ENCODE results near the gene CCDC150. TPM values are rescaled to one million over a fixed set of nuclear protein-coding genes. Genes with fewer than 3 reads are reported as not detected.
"Not testable (repeated sequence)": the region's sequence is repeated elsewhere in the genome, so short reads cannot be mapped to it uniquely, and the experiment has no call there.

Gene CCDC150
- polyA plus RNA-seq, 2 donors: 1.5 to 2.6 TPM

GRCh38 chr2:196657333-196657732 is 17.8 kb downstream of the CCDC150 start:
- no peak overlapping the region for H3K27ac ChIP-seq (ENCODE audit: low read depth in 2 of 2, low read length in 1 of 2)
- 91 to 96% methylated on average over 2 of the region's 2 CpGs for WGBS, 2 donors

GRCh38 chr2:196659844-196660243 is 20.3 kb downstream of the CCDC150 start:
- Histone ChIP-seq H3K27ac (ENCODE audit: low read depth in 2 of 2, low read length in 1 of 2) (no peak overlapping the region), H3K4me3 (ENCODE audit: low read depth in 1 of 2, low read length in 2 of 2) (no peak overlapping the region), H3K9me3 (ENCODE audit: control insufficient read depth in 2 of 2, insufficient read depth in 1 of 2, low read depth in 1 of 2, low read length in 1 of 2) (no peaks in the 10 kb centered on the region), H3K27me3 (ENCODE audit: control insufficient read depth in 1 of 2, insufficient read depth in 2 of 2, low read length in 2 of 2) (no peaks in the 10 kb centered on the region), H3K4me1 (ENCODE audit: control insufficient read depth in 2 of 2, insufficient read depth in 2 of 2, low read length in 1 of 2) (no peaks in the 10 kb centered on the region), H3K36me3 (ENCODE audit: control insufficient read depth in 2 of 2, insufficient read depth in 2 of 2, low read length in 1 of 2) (no peaks in the 10 kb centered on the region)
- WGBS, 2 donors: 98 to 100% methylated on average over 1 of the region's 1 CpG

More at GRCh38 chr2:196657333-196657732, 17.8 kb downstream of the CCDC150 start:
- Histone ChIP-seq H3K4me1 (ENCODE audit: control insufficient read depth in 2 of 2, insufficient read depth in 2 of 2, low read length in 1 of 2) (no peaks in the 10 kb centered on the region), H3K36me3 (ENCODE audit: control insufficient read depth in 2 of 2, insufficient read depth in 2 of 2, low read length in 1 of 2) (no peaks in the 10 kb centered on the region), H3K9me3 (ENCODE audit: control insufficient read depth in 2 of 2, insufficient read depth in 1 of 2, low read depth in 1 of 2, low read length in 1 of 2) (peaks cover 1 to 2% of the 10 kb centered on the region in 2 donors), H3K4me3 (ENCODE audit: low read depth in 1 of 2, low read length in 2 of 2) (no peak overlapping the region), H3K27me3 (ENCODE audit: control insufficient read depth in 1 of 2, insufficient read depth in 2 of 2, low read length in 2 of 2) (no peaks in the 10 kb centered on the region)

- no peaks in the 10 kb centered on the region for H3K27me3 ChIP-seq (ENCODE audit: control insufficient read depth in 1 of 2, insufficient read depth in 2 of 2, low read length in 2 of 2)
- no peak overlapping the region for H3K4me3 ChIP-seq (ENCODE audit: low read depth in 1 of 2, low read length in 2 of 2)
- no peaks in the 10 kb centered on the region for H3K9me3 ChIP-seq (ENCODE audit: control insufficient read depth in 2 of 2, insufficient read depth in 1 of 2, low read depth in 1 of 2, low read length in 1 of 2)
- H3K36me3 ChIP-seq (ENCODE audit: control insufficient read depth in 2 of 2, insufficient read depth in 2 of 2, low read length in 1 of 2): no peaks in the 10 kb centered on the region
- no peaks in the 10 kb centered on the region for H3K4me1 ChIP-seq (ENCODE audit: control insufficient read depth in 2 of 2, insufficient read depth in 2 of 2, low read length in 1 of 2)
- H3K27ac ChIP-seq (ENCODE audit: low read depth in 2 of 2, low read length in 1 of 2): no peak overlapping the region
- WGBS, 2 donors: 90 to 92% methylated on average over 3 of the region's 3 CpGs
Measured at GRCh38 chr2:196660244-196660643, 20.7 kb downstream of the CCDC150 start.

DNA sequence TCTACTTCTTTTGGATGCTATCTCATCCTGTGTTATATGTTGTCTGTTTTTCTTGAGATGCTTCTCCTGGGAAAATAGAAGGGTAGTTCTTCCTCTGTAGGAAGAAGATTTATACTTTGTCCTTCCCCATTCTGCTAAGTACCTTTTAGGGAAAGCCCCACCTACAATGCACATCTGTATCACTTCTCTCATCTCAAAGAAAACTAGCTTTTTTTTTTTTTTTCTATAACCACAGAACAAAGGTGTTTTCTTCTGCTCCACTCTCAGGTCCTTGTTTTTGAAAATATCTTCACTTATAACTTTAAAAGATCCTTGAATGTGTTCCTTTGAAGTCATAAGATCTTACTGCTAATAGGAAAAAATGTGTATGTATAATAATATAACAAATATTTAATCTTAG is 30.8 kb downstream of the CCDC150 start:
- no peaks in the 10 kb centered on the region for H3K27me3 ChIP-seq (ENCODE audit: control insufficient read depth in 1 of 2, insufficient read depth in 2 of 2, low read length in 2 of 2)
- H3K4me3 ChIP-seq (ENCODE audit: low read depth in 1 of 2, low read length in 2 of 2): no peak overlapping the region
- no peaks in the 10 kb centered on the region for H3K4me1 ChIP-seq (ENCODE audit: control insufficient read depth in 2 of 2, insufficient read depth in 2 of 2, low read length in 1 of 2)
- no peaks in the 10 kb centered on the region for H3K36me3 ChIP-seq (ENCODE audit: control insufficient read depth in 2 of 2, insufficient read depth in 2 of 2, low read length in 1 of 2)
- H3K9me3 ChIP-seq (ENCODE audit: control insufficient read depth in 2 of 2, insufficient read depth in 1 of 2, low read depth in 1 of 2, low read length in 1 of 2): no peaks in the 10 kb centered on the region
- no peak overlapping the region for H3K27ac ChIP-seq (ENCODE audit: low read depth in 2 of 2, low read length in 1 of 2)

DNA sequence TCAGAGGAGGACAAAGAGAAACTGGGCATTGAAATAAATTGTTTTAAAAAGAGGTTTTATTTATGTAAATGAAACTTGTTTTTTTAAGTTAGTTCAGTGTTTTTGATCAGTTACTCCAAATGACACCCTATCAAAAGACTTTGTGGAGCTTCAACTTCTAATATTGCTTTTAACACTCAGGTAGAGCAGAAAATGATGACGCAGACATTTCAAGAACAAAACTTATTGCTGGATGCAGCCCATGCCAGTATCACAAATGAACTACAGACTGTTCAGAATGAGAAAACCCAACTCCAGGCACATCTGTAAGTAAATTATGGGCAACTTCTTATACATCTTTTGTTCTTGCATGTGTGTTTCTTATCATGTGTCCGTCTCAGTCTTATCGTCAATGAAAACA is 36.4 kb downstream of the CCDC150 start:
- Histone ChIP-seq H3K4me3 (ENCODE audit: low read depth in 1 of 2, low read length in 2 of 2) (no peak overlapping the region), H3K9me3 (ENCODE audit: control insufficient read depth in 2 of 2, insufficient read depth in 1 of 2, low read depth in 1 of 2, low read length in 1 of 2) (no peaks in the 10 kb centered on the region), H3K27ac (ENCODE audit: low read depth in 2 of 2, low read length in 1 of 2) (no peak overlapping the region), H3K4me1 (ENCODE audit: control insufficient read depth in 2 of 2, insufficient read depth in 2 of 2, low read length in 1 of 2) (no peaks in the 10 kb centered on the region), H3K36me3 (ENCODE audit: control insufficient read depth in 2 of 2, insufficient read depth in 2 of 2, low read length in 1 of 2) (no peaks in the 10 kb centered on the region), H3K27me3 (ENCODE audit: control insufficient read depth in 1 of 2, insufficient read depth in 2 of 2, low read length in 2 of 2) (no peaks in the 10 kb centered on the region)
- WGBS, 2 donors: 96 to 97% methylated on average over 3 of the region's 3 CpGs

DNA sequence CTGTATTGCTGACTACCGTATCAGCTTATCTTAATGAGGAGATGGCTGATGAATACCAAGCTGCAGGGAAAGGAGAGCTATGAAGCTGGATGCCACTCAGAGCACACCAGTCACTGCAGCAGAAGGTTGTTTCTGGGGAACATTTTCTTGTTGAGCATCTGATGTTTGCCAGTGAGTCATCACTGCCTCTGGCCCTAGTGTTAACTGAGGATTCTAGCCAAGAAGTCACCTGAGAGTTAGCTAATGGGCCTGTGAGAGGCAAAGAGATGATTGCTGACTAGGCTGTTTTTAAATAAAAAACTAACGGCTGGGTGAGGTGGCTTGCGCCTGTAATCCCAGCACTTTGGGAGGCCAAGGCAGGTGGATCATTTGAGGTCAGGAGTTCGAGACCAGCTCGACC is 37.9 kb downstream of the CCDC150 start:
- no peaks in the 10 kb centered on the region for H3K27me3 ChIP-seq (ENCODE audit: control insufficient read depth in 1 of 2, insufficient read depth in 2 of 2, low read length in 2 of 2)
- no peak overlapping the region for H3K27ac ChIP-seq (ENCODE audit: low read depth in 2 of 2, low read length in 1 of 2)
- H3K9me3 ChIP-seq (ENCODE audit: control insufficient read depth in 2 of 2, insufficient read depth in 1 of 2, low read depth in 1 of 2, low read length in 1 of 2): no peaks in the 10 kb centered on the region
- 80% methylated on average over 5 of the region's 5 CpGs for WGBS, 2 donors
- H3K36me3 ChIP-seq (ENCODE audit: control insufficient read depth in 2 of 2, insufficient read depth in 2 of 2, low read length in 1 of 2): no peaks in the 10 kb centered on the region
- H3K4me1 ChIP-seq (ENCODE audit: control insufficient read depth in 2 of 2, insufficient read depth in 2 of 2, low read length in 1 of 2): no peaks in the 10 kb centered on the region
- H3K4me3 ChIP-seq (ENCODE audit: low read depth in 1 of 2, low read length in 2 of 2): no peak overlapping the region

- no peaks in the 10 kb centered on the region for H3K9me3 ChIP-seq (ENCODE audit: control insufficient read depth in 2 of 2, insufficient read depth in 1 of 2, low read depth in 1 of 2, low read length in 1 of 2)
- no peaks in the 10 kb centered on the region for H3K36me3 ChIP-seq (ENCODE audit: control insufficient read depth in 2 of 2, insufficient read depth in 2 of 2, low read length in 1 of 2)
- H3K27me3 ChIP-seq (ENCODE audit: control insufficient read depth in 1 of 2, insufficient read depth in 2 of 2, low read length in 2 of 2): no peaks in the 10 kb centered on the region
- H3K27ac ChIP-seq (ENCODE audit: low read depth in 2 of 2, low read length in 1 of 2): no peak overlapping the region
- H3K4me3 ChIP-seq (ENCODE audit: low read depth in 1 of 2, low read length in 2 of 2): no peak overlapping the region
- H3K4me1 ChIP-seq (ENCODE audit: control insufficient read depth in 2 of 2, insufficient read depth in 2 of 2, low read length in 1 of 2): no peaks in the 10 kb centered on the region
Measured at GRCh38 chr2:196679368-196679767, 39.9 kb downstream of the CCDC150 start.

GRCh38 chr2:196681510-196681909 is 42.0 kb downstream of the CCDC150 start:
- 94% methylated on average over 2 of the region's 2 CpGs for WGBS, 2 donors
- H3K4me1 ChIP-seq (ENCODE audit: control insufficient read depth in 2 of 2, insufficient read depth in 2 of 2, low read length in 1 of 2): no peaks in the 10 kb centered on the region
- H3K9me3 ChIP-seq (ENCODE audit: control insufficient read depth in 2 of 2, insufficient read depth in 1 of 2, low read depth in 1 of 2, low read length in 1 of 2): no peaks in the 10 kb centered on the region
- H3K27ac ChIP-seq (ENCODE audit: low read depth in 2 of 2, low read length in 1 of 2): no peak overlapping the region
- no peak overlapping the region for H3K4me3 ChIP-seq (ENCODE audit: low read depth in 1 of 2, low read length in 2 of 2)
- H3K27me3 ChIP-seq (ENCODE audit: control insufficient read depth in 1 of 2, insufficient read depth in 2 of 2, low read length in 2 of 2): no peaks in the 10 kb centered on the region
- H3K36me3 ChIP-seq (ENCODE audit: control insufficient read depth in 2 of 2, insufficient read depth in 2 of 2, low read length in 1 of 2): no peaks in the 10 kb centered on the region

DNA sequence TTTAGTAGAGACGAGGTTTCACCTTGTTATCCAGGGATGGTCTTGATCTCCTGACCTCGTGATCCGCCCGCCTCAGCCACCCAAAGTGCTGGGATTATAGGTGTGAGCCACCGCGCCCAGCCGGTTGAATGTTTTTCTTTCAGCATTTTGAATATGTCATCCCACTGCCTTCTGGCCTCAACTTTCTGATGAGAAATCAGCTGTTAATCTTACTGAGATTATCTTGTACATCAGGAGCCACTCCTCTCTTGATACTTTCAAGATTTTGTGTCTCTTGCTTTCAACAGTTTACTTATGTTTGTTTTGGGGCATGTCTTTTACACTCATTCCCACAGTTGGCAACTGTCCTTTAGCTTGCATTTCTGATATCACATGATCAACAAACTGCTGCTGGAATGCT is 46.3 kb downstream of the CCDC150 start:
- WGBS, 2 donors: 94 to 98% methylated on average over 7 of the region's 7 CpGs
- no peaks in the 10 kb centered on the region for H3K9me3 ChIP-seq (ENCODE audit: control insufficient read depth in 2 of 2, insufficient read depth in 1 of 2, low read depth in 1 of 2, low read length in 1 of 2)
- H3K27ac ChIP-seq (ENCODE audit: low read depth in 2 of 2, low read length in 1 of 2): no peak overlapping the region
- H3K4me1 ChIP-seq (ENCODE audit: control insufficient read depth in 2 of 2, insufficient read depth in 2 of 2, low read length in 1 of 2): no peaks in the 10 kb centered on the region
- H3K36me3 ChIP-seq (ENCODE audit: control insufficient read depth in 2 of 2, insufficient read depth in 2 of 2, low read length in 1 of 2): no peaks in the 10 kb centered on the region
- H3K27me3 ChIP-seq (ENCODE audit: control insufficient read depth in 1 of 2, insufficient read depth in 2 of 2, low read length in 2 of 2): no peaks in the 10 kb centered on the region
- H3K4me3 ChIP-seq (ENCODE audit: low read depth in 1 of 2, low read length in 2 of 2): no peak overlapping the region

DNA sequence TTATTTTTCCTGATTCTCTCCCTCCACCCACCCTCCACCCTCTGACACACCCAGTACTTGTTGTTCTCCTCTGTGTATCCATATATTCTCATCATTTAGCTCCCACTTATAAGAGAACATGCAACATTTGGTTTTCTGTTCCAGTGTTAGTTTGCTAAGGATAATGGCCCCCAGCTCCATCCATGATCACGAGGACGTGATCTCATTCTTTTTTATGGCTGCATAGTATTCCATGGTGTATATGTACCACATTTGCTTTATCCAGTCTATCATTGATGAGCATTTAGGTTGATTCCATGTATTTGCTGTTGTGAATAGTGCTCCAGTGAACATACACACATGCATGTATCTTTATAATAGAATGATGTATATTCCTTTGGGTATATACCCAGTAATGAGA is 47.2 kb downstream of the CCDC150 start:
- not testable (repeated sequence) for H3K36me3 ChIP-seq (ENCODE audit: control insufficient read depth in 2 of 2, insufficient read depth in 2 of 2, low read length in 1 of 2); H3K9me3 ChIP-seq (ENCODE audit: control insufficient read depth in 2 of 2, insufficient read depth in 1 of 2, low read depth in 1 of 2, low read length in 1 of 2); H3K4me3 ChIP-seq (ENCODE audit: low read depth in 1 of 2, low read length in 2 of 2); H3K27me3 ChIP-seq (ENCODE audit: control insufficient read depth in 1 of 2, insufficient read depth in 2 of 2, low read length in 2 of 2); H3K4me1 ChIP-seq (ENCODE audit: control insufficient read depth in 2 of 2, insufficient read depth in 2 of 2, low read length in 1 of 2); H3K27ac ChIP-seq (ENCODE audit: low read depth in 2 of 2, low read length in 1 of 2)
- 94 to 96% methylated on average over 2 of the region's 2 CpGs for WGBS, 2 donors
